CD4-positive, alpha-beta T cell treated with Interleukin-12 subunit alpha and Interleukin-12 subunit beta, for 1 hour (primary cell): ENCODE data around the gene EARS2.

Experiments used
- DNase-seq: peaks from one replicate; pipeline ENCODE4 v3.0.0-alpha.2; 2020

Gene EARS2

GRCh38 chr16:23504453-23505179 is 52.5 kb downstream of the EARS2 start:
- DNase-seq, result peak; percentile 65

GRCh38 chr16:23504076-23504452 is 53.1 kb downstream of the EARS2 start:
- peak; percentile 19 for DNase-seq

- DNase-seq, result no peak
These were observed 54.7 kb downstream of the EARS2 start for GRCh38 chr16:23502466-23502865.

- no peak for DNase-seq
These were observed 55.9 kb downstream of the EARS2 start for GRCh38 chr16:23501291-23501690.

- DNase-seq, result no peak
These were observed 56.3 kb downstream of the EARS2 start for GRCh38 chr16:23500862-23501225.

- no peak for DNase-seq
These were observed 56.8 kb downstream of the EARS2 start for GRCh38 chr16:23500212-23500861.

GRCh38 chr16:23499801-23500200 is 57.3 kb downstream of the EARS2 start:
- no peak for DNase-seq

GRCh38 chr16:23498863-23499262 is 58.3 kb downstream of the EARS2 start:
- DNase-seq, result no peak

GRCh38 chr16:23497543-23497868 is 59.6 kb downstream of the EARS2 start:
- DNase-seq, result no peak

GRCh38 chr16:23496821-23497542 is 60.2 kb downstream of the EARS2 start:
- DNase-seq, result no peak

- DNase-seq, result no peak
These were observed 61.5 kb downstream of the EARS2 start for GRCh38 chr16:23495671-23496070.

GRCh38 chr16:23494188-23494587 is 63.0 kb downstream of the EARS2 start:
- DNase-seq, result no peak

GRCh38 chr16:23491490-23492391 is 65.4 kb downstream of the EARS2 start:
- DNase-seq, result no peak

- DNase-seq, result no peak
These were observed 70.7 kb downstream of the EARS2 start for GRCh38 chr16:23486480-23486879.

- no peak for DNase-seq
These were observed 71.3 kb downstream of the EARS2 start for GRCh38 chr16:23485841-23486240.

- DNase-seq, result no peak
These were observed 71.9 kb downstream of the EARS2 start for GRCh38 chr16:23485257-23485614.

GRCh38 chr16:23484510-23485256 is 72.5 kb downstream of the EARS2 start:
- DNase-seq, result no peak

GRCh38 chr16:23483492-23483891 is 73.7 kb downstream of the EARS2 start:
- DNase-seq, result peak; percentile 37

GRCh38 chr16:23482778-23483177 is 74.4 kb downstream of the EARS2 start:
- peak; percentile 77 for DNase-seq

GRCh38 chr16:23480257-23480656 is 76.9 kb downstream of the EARS2 start:
- no peak for DNase-seq

- DNase-seq, result no peak
These were observed 78.0 kb downstream of the EARS2 start for GRCh38 chr16:23479138-23479537.

GRCh38 chr16:23478566-23478965 is 78.6 kb downstream of the EARS2 start:
- DNase-seq, result no peak

GRCh38 chr16:23476289-23476688 is 80.9 kb downstream of the EARS2 start:
- no peak for DNase-seq
